ENCODE measurements around the gene PITPNM1. TPM values are rescaled to one million over a fixed set of nuclear protein-coding genes. Genes with fewer than 3 reads are reported as not detected.
"Not testable (repeated sequence)": the region's sequence is repeated elsewhere in the genome, so short reads cannot be mapped to it uniquely, and the experiment has no call there.

The PITPNM1 gene
- total RNA-seq, 4 donors from 2014 or later, result 12.4 to 25.7 (median 19.7) TPM

GRCh38 chr11:67483831-67484665, 21.1 kb downstream of the PITPNM1 start:
- DNase-seq (ENCODE audit: low spot score in 2 of 2), result no peak
- Histone ChIP-seq H3K4me1 (peaks cover 36% of the 10 kb centered on the region), H3K27ac (no peak overlapping the region), H3K36me3 (peaks cover 12% of the 10 kb centered on the region), H3K4me3 (peak overlapping the region; percentile 56), H3K27me3 (no peaks in the 10 kb centered on the region), H3K9me3 (no peaks in the 10 kb centered on the region)
- no peak for TF ChIP-seq CTCF (IDR thresholded peaks at IDR 0.05)
- TF ChIP-seq POLR2AphosphoS5 (IDR thresholded peaks at IDR 0.05), result no peak
- 82% methylated on average over 16 of the region's 16 CpGs for WGBS

GRCh38 chr11:67482827-67483798, 22.1 kb downstream of the PITPNM1 start, which contains the start of gene AIP:
TSS of gene AIP (plus strand) at chr11:67483026. CDS start at chr11:67483159, 133 bp downstream.
- DNase-seq (ENCODE audit: low spot score in 2 of 2), result peak; percentile 98
- peaks cover 36% of the 10 kb centered on the region for H3K4me1 ChIP-seq
- H3K4me3 ChIP-seq, result peak within 1 kb of the TSS; percentile 56
- peak within 1 kb of the TSS; percentile 83 for H3K27ac ChIP-seq
- H3K27me3 ChIP-seq, result no peaks in the 10 kb centered on the region
- peak in 1 of 2 donors; percentile 10 for TF ChIP-seq CTCF (IDR thresholded peaks at IDR 0.05)
- TF ChIP-seq EP300 (IDR thresholded peaks at IDR 0.05), result no peak
- peak in 2 of 3 donors; percentile 52 to 94 for TF ChIP-seq POLR2AphosphoS5 (IDR thresholded peaks at IDR 0.05)
- TF ChIP-seq POLR2A (IDR thresholded peaks at IDR 0.05), result peak in 1 of 2 donors; percentile 21
- WGBS, result 12% methylated on average over 33 of the region's 60 CpGs
- H3K9me3 ChIP-seq, result no peaks in the 10 kb centered on the region
- H3K36me3 ChIP-seq, result peaks cover 10% of the 10 kb centered on the region

GRCh38 chr11:67482275-67482826, 22.8 kb downstream of the PITPNM1 start:
- 37% methylated on average over 19 of the region's 19 CpGs for WGBS
- peaks cover 4% of the 10 kb centered on the region for H3K36me3 ChIP-seq
- DNase-seq (ENCODE audit: low spot score in 2 of 2), result no peak
- peak overlapping the region; percentile 56 for H3K4me3 ChIP-seq
- H3K9me3 ChIP-seq, result no peaks in the 10 kb centered on the region
- no peaks in the 10 kb centered on the region for H3K27me3 ChIP-seq
- TF ChIP-seq POLR2A (IDR thresholded peaks at IDR 0.05) (no peak), EP300 (IDR thresholded peaks at IDR 0.05) (no peak), CTCF (IDR thresholded peaks at IDR 0.05) (no peak), POLR2AphosphoS5 (IDR thresholded peaks at IDR 0.05) (no peak)
- H3K27ac ChIP-seq, result peak overlapping the region; percentile 83
- H3K4me1 ChIP-seq, result peaks cover 36% of the 10 kb centered on the region

- H3K27me3 ChIP-seq; H3K9me3 ChIP-seq; DNase-seq (ENCODE audit: low spot score in 2 of 2); H3K4me3 ChIP-seq; H3K27ac ChIP-seq; H3K4me1 ChIP-seq; H3K36me3 ChIP-seq: not testable (repeated sequence)
- WGBS, result 81% methylated on average over 15 of the region's 16 CpGs
Observed at GRCh38 chr11:67477344-67478050, 27.7 kb downstream of the PITPNM1 start.

GRCh38 chr11:67476692-67477091, 28.5 kb downstream of the PITPNM1 start:
- not testable (repeated sequence) for H3K9me3 ChIP-seq; H3K4me1 ChIP-seq; H3K27ac ChIP-seq; H3K27me3 ChIP-seq; H3K36me3 ChIP-seq; H3K4me3 ChIP-seq; DNase-seq (ENCODE audit: low spot score in 2 of 2)
- WGBS, result 84% methylated on average over 10 of the region's 10 CpGs
